Measurements from ENCODE around the gene KCNA10.

KCNA10 gene

GRCh38 chr1:110477041-110477440, 41.9 kb downstream of the KCNA10 start:
- peak; percentile 95 for DNase-seq (ENCODE audit: low read depth)
- no peak for TF ChIP-seq CTCF (IDR thresholded peaks at IDR 0.05; ENCODE audit: insufficient read depth, low read depth, low read length, missing control alignments)
- H3K4me3 ChIP-seq (ENCODE audit: low read length), result no peak overlapping the region

- no peak overlapping the region for H3K4me3 ChIP-seq (ENCODE audit: low read length)
- no peak for DNase-seq (ENCODE audit: low read depth)
Measured at GRCh38 chr1:110476028-110476765, 42.8 kb downstream of the KCNA10 start.

GRCh38 chr1:110475362-110476027, 43.5 kb downstream of the KCNA10 start:
- no peak for TF ChIP-seq CTCF (IDR thresholded peaks at IDR 0.05; ENCODE audit: insufficient read depth, low read depth, low read length, missing control alignments)
- peak; percentile 54 for DNase-seq (ENCODE audit: low read depth)
- no peak overlapping the region for H3K4me3 ChIP-seq (ENCODE audit: low read length)

More at GRCh38 chr1:110476028-110476765, 42.8 kb downstream of the KCNA10 start:
- no peak for TF ChIP-seq CTCF (IDR thresholded peaks at IDR 0.05; ENCODE audit: insufficient read depth, low read depth, low read length, missing control alignments)

GRCh38 chr1:110474444-110474843, 44.5 kb downstream of the KCNA10 start:
- DNase-seq (ENCODE audit: low read depth), result no peak
- no peak for TF ChIP-seq CTCF (IDR thresholded peaks at IDR 0.05; ENCODE audit: insufficient read depth, low read depth, low read length, missing control alignments)
- H3K4me3 ChIP-seq (ENCODE audit: low read length), result no peak overlapping the region

GRCh38 chr1:110472546-110472945, 46.4 kb downstream of the KCNA10 start:
- H3K4me3 ChIP-seq (ENCODE audit: low read length), result no peak overlapping the region
- TF ChIP-seq CTCF (IDR thresholded peaks at IDR 0.05; ENCODE audit: insufficient read depth, low read depth, low read length, missing control alignments), result no peak
- no peak for DNase-seq (ENCODE audit: low read depth)

- no peak for DNase-seq (ENCODE audit: low read depth)
- H3K4me3 ChIP-seq (ENCODE audit: low read length), result no peak overlapping the region
- no peak for TF ChIP-seq CTCF (IDR thresholded peaks at IDR 0.05; ENCODE audit: insufficient read depth, low read depth, low read length, missing control alignments)
Measured at GRCh38 chr1:110471131-110471530, 47.8 kb downstream of the KCNA10 start.
